HG03575 (cell line): ENCODE data around the gene HAUS5.
"Not testable (repeated sequence)": the region's sequence is repeated elsewhere in the genome, so short reads cannot be mapped to it uniquely, and the experiment has no call there.

Experiments
- ATAC-seq: cut with Tn5 transposase; IDR thresholded peaks from one replicate; pipeline ENCODE4 v1.9.1; 2021; ENCODE audit not compliant: unreplicated experiment, insufficient number of reproducible peaks, low FRiP score; ENCODE audit errors: extremely low read depth

HAUS5 gene, protein sequence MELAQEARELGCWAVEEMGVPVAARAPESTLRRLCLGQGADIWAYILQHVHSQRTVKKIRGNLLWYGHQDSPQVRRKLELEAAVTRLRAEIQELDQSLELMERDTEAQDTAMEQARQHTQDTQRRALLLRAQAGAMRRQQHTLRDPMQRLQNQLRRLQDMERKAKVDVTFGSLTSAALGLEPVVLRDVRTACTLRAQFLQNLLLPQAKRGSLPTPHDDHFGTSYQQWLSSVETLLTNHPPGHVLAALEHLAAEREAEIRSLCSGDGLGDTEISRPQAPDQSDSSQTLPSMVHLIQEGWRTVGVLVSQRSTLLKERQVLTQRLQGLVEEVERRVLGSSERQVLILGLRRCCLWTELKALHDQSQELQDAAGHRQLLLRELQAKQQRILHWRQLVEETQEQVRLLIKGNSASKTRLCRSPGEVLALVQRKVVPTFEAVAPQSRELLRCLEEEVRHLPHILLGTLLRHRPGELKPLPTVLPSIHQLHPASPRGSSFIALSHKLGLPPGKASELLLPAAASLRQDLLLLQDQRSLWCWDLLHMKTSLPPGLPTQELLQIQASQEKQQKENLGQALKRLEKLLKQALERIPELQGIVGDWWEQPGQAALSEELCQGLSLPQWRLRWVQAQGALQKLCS

GRCh38 chr19:35612559-35613321 lies at the start of gene HAUS5:
Gene HAUS5, plus strand, starts transcription at chr19:35612735. Its CDS starts 60 bp downstream, at chr19:35612795.
- no peak for ATAC-seq

DNA sequence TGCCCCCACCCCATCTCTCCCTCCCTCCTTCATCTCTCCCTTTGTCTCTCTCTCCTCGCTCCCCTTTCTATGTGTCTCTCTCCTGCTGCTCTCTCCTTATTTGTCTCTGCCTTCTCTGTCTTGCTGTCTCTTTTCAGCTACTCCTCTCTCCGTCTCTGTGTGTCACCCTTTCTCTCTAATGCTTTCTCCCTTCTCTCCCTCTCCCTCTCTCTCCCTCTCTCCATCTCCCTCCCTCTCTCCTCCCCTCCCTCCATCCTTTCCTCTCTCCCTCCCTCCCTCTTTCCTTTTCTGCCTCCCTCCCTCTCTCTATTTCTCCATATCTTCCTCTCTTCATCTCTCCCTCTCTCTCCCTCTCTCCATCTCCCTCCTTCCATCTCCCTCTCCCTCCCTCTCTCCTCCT lies 49.8 kb upstream of the HAUS5 start:
- ATAC-seq = no peak

DNA sequence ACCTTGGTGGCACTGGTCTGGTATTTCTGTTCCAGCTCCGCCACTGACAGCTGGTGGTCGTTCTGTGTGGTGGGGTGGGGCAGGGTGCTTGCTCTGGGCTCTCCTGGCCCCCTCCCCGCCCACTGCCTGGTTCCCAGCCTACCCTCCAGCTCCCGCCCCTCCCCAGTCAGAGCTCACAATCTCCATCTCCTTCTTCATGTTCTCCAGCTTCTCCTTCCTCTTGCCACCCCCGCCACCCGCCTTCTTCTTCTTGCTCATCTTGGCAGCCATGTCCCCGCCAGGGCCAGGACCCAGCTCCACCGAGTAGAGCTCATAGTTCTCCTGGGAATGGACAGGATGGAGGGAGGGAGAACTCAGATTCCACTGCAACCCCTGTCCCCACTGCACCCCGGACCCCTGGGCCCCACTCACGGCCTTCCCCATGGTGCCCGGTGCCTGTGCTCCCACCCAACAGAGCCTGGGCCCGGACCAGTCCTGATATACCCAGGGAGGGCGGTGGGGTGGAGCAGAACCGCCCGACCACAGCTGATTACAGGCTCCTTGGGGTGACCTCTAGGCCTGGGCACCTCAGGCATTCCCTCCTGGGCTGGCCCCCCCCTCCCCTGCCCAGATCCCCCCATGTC lies 49.2 kb upstream of the HAUS5 start, which contains the start of gene ATP4A:
TSS of gene ATP4A (minus strand) at position 452 of the 623 bp plus-strand sequence. CDS start at position 423, 29 bp downstream.
- no peak for ATAC-seq

DNA sequence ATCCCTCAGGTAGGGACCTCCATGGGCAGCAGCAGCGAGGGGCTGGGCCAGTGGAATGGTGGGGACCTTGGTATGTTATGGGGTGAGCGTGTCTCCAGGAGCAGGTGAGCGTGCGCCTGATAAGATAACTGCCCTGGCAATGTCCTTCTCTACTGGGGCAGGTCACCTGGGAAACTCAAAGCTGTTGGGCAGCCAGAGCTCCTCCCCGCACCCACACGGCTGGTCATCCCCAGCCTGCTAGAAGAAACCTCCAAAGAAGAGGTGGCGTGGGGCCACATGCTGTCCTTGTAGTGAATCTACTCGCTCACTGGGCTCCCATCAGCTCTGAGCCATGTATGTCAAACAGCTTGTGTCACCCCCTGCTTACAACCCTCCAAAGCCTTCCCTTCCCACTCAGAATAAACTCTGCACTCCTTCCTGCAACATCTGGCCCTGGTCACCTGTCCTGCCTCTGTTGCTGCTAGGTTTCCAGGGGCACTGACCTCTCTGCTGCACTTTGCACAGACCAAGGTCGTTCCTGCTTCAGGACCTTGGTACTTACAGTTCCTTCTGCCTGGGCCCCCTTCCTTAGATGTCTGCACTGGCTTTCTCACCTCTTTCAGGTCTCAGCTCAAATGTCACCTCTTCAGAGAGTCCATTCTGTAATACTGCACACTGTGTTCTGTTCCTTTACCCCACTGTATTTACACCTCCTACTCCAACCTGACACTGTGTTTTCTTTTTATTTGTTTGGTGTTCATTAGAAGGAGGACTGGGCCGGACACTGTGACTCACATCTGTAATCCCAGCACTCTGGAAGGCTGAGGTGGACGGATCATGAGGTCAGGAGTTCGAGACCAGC lies 47.3 kb upstream of the HAUS5 start:
- no peak for ATAC-seq

DNA sequence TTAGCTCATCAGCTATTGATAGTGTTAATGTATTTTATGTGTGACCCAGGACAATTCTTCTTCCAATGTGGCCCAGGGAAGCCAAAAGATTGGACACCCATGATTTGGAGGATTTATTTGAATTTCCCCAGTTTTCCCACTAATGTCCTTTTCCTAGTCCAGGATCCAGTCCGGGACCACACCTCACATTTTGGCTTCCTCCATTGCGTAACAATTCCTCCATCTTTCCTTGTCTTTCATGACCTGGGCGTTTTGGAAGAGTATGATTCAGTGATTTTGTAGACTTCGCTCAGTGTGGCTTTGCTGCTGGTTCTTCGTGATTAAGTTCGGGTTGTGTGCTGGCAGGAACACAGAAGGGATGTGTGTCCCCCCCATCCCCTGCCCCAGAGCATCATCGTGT lies 45.8 kb upstream of the HAUS5 start:
- no peak for ATAC-seq

DNA sequence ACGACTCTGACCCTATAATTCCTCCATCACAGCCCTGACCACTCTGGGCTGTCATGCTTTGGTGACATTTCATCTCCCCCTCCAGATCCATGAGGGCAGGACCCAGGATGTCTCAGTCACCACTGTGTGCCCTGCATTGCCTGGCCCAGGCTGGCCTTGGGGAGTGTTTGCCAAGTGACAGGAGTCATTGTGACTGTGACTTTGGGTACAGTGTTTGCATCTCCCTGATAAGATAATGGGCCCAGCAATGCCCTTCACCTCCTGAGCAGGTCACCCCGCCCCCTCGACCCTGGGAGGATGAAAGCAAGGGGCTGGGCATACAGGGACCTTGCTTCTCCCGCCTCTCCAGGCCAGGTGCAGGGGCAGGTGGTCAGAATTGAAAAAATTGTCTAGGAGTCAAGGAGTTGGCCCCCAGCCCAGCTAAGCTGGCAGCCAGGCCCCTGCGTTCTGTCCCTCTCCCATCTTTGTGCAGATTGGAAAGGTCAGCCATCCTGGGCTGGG lies 43.2 kb upstream of the HAUS5 start:
- ATAC-seq = no peak

- no peak for ATAC-seq
These were observed 41.0 kb upstream of the HAUS5 start for GRCh38 chr19:35571406-35571965.

DNA sequence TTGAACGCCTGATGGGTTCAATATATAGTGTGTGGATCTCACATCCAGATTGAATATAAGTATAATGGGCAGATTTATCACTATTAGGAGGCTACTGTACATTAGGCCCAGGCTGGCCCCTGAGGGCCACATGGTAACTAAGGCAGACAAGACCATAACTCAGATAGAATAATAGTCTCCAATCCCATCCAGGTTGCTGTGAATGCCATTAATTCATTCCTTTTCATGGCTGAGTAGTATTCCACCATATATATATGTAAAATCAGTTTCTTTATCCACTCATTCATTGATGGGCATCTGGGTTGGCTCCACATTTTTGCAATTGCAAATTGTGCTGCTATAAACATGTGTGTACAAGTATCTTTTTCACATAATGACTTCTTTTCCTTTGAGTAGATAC lies 34.6 kb upstream of the HAUS5 start:
- ATAC-seq = no peak

DNA sequence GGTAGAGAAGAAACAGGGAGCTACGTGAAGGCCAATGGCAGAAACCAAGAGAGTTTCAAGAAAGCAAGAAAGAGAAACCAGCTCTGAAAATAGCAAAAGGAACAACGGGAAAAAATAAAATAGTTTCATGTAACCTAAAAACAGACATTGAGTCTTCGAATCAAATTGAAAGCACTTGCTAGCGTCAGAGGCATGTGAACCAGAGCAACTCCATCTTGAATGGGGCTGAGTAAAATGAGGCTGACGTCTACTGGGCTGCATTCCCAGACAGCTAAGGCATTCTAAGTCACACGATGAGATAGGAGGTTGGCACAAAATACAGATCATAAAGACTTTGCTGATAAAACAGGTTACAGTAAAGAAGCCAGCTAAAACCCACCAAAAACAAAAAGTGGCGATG lies 33.8 kb upstream of the HAUS5 start:
- no peak for ATAC-seq

DNA sequence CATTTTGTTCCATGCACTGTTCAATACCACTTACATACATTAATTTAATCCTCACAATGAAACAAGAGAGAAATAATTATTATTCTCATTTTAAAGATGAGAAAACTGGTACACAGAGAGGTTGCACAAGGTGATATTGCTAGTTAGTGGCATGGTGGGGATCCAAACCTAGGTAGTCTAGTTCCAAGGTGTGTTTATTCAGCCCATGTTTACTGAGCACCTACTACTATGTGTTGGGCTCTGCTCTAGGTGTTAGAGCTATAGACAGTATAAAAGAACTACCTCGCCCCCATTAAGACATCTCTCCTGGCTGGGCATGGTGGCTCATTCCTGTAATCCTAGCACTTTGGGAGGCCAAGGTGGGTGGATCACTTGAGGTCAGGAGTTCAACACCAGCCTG lies 29.8 kb upstream of the HAUS5 start:
- ATAC-seq = no peak

DNA sequence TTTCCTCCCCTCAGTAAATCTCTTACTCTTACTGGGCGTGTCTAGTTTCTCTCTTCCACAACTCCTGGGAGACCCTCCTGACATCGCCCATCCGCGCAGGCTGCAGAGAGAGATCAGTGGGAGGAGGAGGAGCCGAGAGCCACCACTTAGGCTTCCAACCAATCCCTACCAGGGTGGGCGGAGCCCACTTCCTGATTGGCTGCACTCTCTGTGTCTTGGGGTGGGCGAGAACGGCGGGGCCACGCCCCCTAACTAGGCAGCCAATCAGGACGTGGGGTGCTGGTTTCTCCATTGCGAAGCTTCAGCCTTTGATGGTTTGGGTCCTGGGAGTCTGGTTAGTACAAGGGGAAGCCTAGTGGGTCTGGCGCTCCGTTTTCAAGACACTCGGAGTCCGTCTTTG lies 26.7 kb upstream of the HAUS5 start, which contains the start of gene PMIS2:
TSS of gene PMIS2 (plus strand) at position 326 of the 400 bp plus-strand sequence. CDS start 87 bp downstream, outside the sequence.
- ATAC-seq = no peak

DNA sequence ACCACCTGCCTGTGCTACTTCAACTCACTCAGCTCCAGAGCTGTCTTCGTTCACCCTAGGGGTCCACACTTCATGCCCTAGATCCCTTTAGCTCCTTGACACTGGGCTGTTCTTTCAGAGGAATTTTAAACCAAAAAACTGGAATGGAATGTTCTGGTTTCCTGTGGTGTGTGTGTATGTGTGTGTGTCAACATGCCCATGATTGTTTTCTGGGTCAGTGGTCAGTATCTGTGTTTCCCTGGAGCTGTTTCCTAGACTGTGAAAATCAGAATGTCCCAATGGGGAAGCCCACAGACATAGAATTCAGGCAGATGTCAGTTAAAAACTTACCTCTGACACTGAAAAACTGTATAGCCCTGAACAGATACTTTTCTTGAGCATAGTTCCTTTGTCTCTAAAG lies 25.2 kb upstream of the HAUS5 start:
- no peak for ATAC-seq

- ATAC-seq = no peak
These were observed 21.7 kb upstream of the HAUS5 start for GRCh38 chr19:35590875-35591274.

- no peak for ATAC-seq
These were observed 20.3 kb upstream of the HAUS5 start for GRCh38 chr19:35592226-35592625.

DNA sequence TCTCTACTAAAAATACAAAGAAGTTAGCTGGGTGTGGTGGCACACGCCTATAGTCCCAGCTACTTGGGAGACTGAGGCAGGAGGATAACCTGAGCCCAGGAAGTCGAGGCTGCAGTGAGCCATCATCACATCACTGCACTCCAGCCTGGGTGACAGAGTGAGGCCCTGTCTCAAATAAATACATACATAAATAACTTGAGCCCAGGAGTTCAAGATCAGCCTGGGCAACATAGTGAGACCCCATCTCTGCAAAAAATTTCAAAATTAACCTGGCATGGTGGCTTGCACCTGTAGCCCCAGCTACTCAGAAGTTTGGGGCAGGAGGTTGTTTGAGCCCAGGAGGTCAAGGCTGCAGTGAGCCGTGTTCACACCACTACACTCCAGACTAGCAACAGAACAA lies 17.5 kb upstream of the HAUS5 start:
- ATAC-seq = not testable (repeated sequence)

- no peak for ATAC-seq
These were observed 16.6 kb upstream of the HAUS5 start for GRCh38 chr19:35595928-35596327.

GRCh38 chr19:35596366-35596999 lies 16.1 kb upstream of the HAUS5 start:
- ATAC-seq = no peak
